ENCODE data around the gene RPS27. TPM values are rescaled to one million over a fixed set of nuclear protein-coding genes. Genes with fewer than 3 reads are reported as not detected.

The RPS27 gene
- total RNA-seq, 2 donors from 2014 or later, result 1,800 to 2,084 TPM

DNA sequence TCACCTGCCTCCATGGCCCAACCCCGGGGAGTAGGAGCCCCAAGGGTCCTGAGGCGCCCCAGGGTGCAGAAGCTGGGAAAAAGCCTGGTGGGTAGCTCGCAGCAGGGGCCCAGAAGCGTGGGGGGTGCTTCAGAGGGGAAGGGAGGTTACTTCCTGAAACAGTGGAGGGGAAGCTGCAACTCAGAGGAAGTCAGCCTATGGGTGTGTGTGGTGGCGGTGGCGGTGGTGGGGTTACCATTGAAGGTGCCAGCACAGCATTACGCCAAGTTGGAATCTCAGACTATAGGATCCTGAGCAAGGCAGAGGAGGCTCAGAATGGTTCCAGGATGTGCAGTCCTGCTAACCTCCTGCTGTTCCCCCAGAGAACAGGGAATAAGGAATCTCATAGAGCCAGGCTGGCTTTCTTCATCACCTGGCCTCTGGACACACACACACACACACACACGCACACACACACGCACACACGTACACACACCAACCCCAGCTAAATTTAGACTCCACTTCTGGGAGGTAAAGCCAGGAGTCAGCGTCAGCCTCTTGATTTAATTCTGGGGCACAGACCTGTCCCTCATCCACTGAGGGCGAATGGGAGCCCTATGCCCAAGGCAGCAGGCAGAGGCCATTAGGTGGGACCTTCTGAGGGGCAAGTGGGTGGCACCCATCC, 45.3 kb upstream of the RPS27 start:
- DNase-seq, result no peak
- H3K4me1 Mint-ChIP-seq, result peaks cover 4% of the 10 kb centered on the region
- no peaks in the 10 kb centered on the region for H3K9me3 ChIP-seq (ENCODE audit: control insufficient read depth, low read length)
- peak overlapping the region; percentile 78 for H3K4me3 Mint-ChIP-seq
- H3K36me3 ChIP-seq (ENCODE audit: control insufficient read depth, insufficient read depth, low read length), result peaks cover 40% of the 10 kb centered on the region
- no peak overlapping the region for H3K27ac ChIP-seq (ENCODE audit: low read depth, low read length)
- H3K9me3 Mint-ChIP-seq, result no peaks in the 10 kb centered on the region
- H3K36me3 Mint-ChIP-seq (ENCODE audit: low read depth), result peaks cover 33% of the 10 kb centered on the region
- H3K27me3 Mint-ChIP-seq (ENCODE audit: insufficient read depth), result no peaks in the 10 kb centered on the region
- TF ChIP-seq, protein P1, sequence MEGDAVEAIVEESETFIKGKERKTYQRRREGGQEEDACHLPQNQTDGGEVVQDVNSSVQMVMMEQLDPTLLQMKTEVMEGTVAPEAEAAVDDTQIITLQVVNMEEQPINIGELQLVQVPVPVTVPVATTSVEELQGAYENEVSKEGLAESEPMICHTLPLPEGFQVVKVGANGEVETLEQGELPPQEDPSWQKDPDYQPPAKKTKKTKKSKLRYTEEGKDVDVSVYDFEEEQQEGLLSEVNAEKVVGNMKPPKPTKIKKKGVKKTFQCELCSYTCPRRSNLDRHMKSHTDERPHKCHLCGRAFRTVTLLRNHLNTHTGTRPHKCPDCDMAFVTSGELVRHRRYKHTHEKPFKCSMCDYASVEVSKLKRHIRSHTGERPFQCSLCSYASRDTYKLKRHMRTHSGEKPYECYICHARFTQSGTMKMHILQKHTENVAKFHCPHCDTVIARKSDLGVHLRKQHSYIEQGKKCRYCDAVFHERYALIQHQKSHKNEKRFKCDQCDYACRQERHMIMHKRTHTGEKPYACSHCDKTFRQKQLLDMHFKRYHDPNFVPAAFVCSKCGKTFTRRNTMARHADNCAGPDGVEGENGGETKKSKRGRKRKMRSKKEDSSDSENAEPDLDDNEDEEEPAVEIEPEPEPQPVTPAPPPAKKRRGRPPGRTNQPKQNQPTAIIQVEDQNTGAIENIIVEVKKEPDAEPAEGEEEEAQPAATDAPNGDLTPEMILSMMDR (conservative IDR thresholded peaks at IDR 0.05), result no peak
- peak overlapping the region; percentile 92 for H3K4me3 ChIP-seq (ENCODE audit: low read length)
- 61 to 68% methylated on average over 6 to 12 of the region's 12 CpGs for WGBS, 2 experiments (ENCODE audit: insufficient coverage in 1 of 2, insufficient read length in 1 of 2)
- H3K27me3 ChIP-seq (ENCODE audit: control insufficient read depth, insufficient read depth, low read length, poor library complexity, severe bottlenecking), result no peaks in the 10 kb centered on the region
- H3K9ac ChIP-seq (ENCODE audit: extremely low read depth, low read length, poor library complexity, severe bottlenecking), result peak overlapping the region; percentile 62
- peak overlapping the region; percentile 70 for H3K27ac Mint-ChIP-seq
- no peaks in the 10 kb centered on the region for H3K4me1 ChIP-seq (ENCODE audit: control insufficient read depth, insufficient read depth, low read length)

DNA sequence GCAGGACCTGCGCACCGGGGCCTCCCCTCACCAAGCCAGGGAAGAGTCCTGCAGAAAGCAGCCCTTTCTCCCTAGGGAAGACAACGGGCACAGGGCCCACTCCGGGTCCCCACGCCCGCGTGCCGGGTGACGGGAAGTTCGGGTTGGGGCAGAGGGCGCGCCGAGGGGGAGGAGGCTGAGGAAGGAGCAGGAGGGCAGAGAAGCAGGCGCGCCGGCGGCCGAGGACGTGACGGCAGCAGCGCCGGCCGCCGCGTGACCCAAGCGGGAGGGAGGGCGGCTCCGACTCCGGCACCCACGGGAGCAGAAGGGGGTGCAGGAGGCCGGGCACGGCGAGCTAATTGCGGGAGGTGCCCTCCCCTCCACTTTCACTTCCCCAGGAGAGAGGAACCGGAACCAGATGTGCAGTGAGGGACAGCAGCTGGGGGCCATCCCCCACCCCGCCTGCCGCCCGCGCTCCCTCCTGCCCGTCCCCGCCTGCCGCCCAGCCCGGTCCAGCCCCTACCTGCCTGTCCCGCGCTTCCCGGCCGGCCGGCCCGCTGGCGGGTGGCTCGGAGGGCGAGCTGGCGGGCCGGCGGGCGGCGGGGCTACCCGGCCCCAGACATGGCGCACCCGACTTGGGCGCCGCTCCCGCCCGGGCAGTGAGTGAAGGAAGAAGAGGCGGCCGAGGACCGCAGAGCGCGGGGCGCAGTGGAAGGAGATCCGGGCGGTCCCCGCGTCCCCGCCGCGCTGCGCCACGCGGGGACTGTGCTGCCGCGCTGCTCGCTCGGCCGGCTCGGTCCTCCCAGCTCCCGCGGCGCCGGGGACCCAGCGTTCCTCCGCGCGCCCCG, 44.6 kb upstream of the RPS27 start:
- Histone ChIP-seq H3K27me3 (ENCODE audit: control insufficient read depth, insufficient read depth, low read length, poor library complexity, severe bottlenecking) (no peaks in the 10 kb centered on the region), H3K9ac (ENCODE audit: extremely low read depth, low read length, poor library complexity, severe bottlenecking) (peak overlapping the region; percentile 62), H3K9me3 (ENCODE audit: control insufficient read depth, low read length) (no peaks in the 10 kb centered on the region), H3K4me3 (ENCODE audit: low read length) (peak overlapping the region; percentile 92), H3K4me1 (ENCODE audit: control insufficient read depth, insufficient read depth, low read length) (no peaks in the 10 kb centered on the region), H3K36me3 (ENCODE audit: control insufficient read depth, insufficient read depth, low read length) (peaks cover 45% of the 10 kb centered on the region), H3K27ac (ENCODE audit: low read depth, low read length) (peak overlapping the region; percentile 41)
- peak; percentile 83 for DNase-seq
- Mint-ChIP-seq H3K27ac (peak overlapping the region; percentile 70), H3K4me1 (peaks cover 4% of the 10 kb centered on the region), H3K4me3 (peak overlapping the region; percentile 78), H3K36me3 (ENCODE audit: low read depth) (peaks cover 35% of the 10 kb centered on the region), H3K27me3 (ENCODE audit: insufficient read depth) (no peaks in the 10 kb centered on the region), H3K9me3 (no peaks in the 10 kb centered on the region)
- 0% methylated on average over 95 of the region's 95 CpGs; no CpG with 5 or more reads in 1 of the 2 experiments for WGBS, 2 experiments (ENCODE audit: insufficient coverage in 1 of 2, insufficient read length in 1 of 2)
- TF ChIP-seq, protein P1 (conservative IDR thresholded peaks at IDR 0.05), result no peak

DNA sequence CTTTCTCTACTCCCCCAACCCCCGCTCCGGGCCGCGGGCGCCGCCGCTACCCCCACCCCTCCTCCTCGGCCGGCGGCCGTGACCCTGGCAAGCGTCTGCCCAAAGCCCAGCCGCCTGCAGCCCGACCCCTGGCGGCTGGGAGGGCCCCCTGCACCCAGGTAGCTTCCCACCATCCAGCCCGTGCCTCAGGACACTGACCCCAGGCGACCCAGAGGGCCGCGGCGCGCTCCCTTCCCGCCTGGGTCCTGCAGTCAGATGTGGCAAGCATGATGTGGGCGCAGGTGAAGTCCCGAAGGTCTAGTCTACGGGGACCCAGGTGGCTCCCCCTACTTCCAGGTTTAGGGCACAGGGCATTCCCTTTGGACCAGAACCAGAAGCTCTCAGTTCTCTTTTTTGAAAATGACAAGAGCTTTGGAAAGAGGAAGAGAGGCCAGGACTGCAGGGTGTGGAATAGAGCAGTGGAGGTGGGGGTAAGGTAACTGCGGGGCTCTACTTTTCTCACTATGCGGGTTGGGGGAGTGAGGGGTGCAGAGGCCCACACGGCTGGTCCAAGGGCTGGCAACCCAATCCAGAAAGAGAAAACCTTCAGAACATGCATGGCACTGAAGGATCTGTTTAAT, 43.8 kb upstream of the RPS27 start, which contains the start of gene DENND4B:
TSS of gene DENND4B (minus strand) at position 97 of the 620 bp plus-strand sequence. CDS start 2,344 bp downstream, outside the sequence.
- no peaks in the 10 kb centered on the region for H3K4me1 ChIP-seq (ENCODE audit: control insufficient read depth, insufficient read depth, low read length)
- H3K27me3 Mint-ChIP-seq (ENCODE audit: insufficient read depth), result no peaks in the 10 kb centered on the region
- no peaks in the 10 kb centered on the region for H3K9me3 ChIP-seq (ENCODE audit: control insufficient read depth, low read length)
- peak within 1 kb of the TSS; percentile 62 for H3K9ac ChIP-seq (ENCODE audit: extremely low read depth, low read length, poor library complexity, severe bottlenecking)
- peaks cover 43% of the 10 kb centered on the region for H3K36me3 ChIP-seq (ENCODE audit: control insufficient read depth, insufficient read depth, low read length)
- peaks cover 39% of the 10 kb centered on the region for H3K36me3 Mint-ChIP-seq (ENCODE audit: low read depth)
- TF ChIP-seq, protein P1 (conservative IDR thresholded peaks at IDR 0.05), result peak; percentile 94
- WGBS, 2 experiments (ENCODE audit: insufficient coverage in 1 of 2, insufficient read length in 1 of 2), result 13 to 38% methylated on average over 8 to 28 of the region's 28 CpGs
- peak; percentile 96 for DNase-seq
- peak within 1 kb of the TSS; percentile 84 for H3K27ac Mint-ChIP-seq
- H3K27me3 ChIP-seq (ENCODE audit: control insufficient read depth, insufficient read depth, low read length, poor library complexity, severe bottlenecking), result no peaks in the 10 kb centered on the region
- peak within 1 kb of the TSS; percentile 92 for H3K4me3 ChIP-seq (ENCODE audit: low read length)
- H3K9me3 Mint-ChIP-seq, result no peaks in the 10 kb centered on the region
- H3K27ac ChIP-seq (ENCODE audit: low read depth, low read length), result peak within 1 kb of the TSS; percentile 41
- H3K4me1 Mint-ChIP-seq, result peaks cover 4% of the 10 kb centered on the region
- H3K4me3 Mint-ChIP-seq, result peak within 1 kb of the TSS; percentile 78

Measured in endodermal cell (in vitro differentiated cells).